Astrocyte (in vitro differentiated cells and primary cell): ENCODE data around the gene SPARCL1. TPM values are rescaled to one million over a fixed set of nuclear protein-coding genes. Genes with fewer than 3 reads are reported as not detected.

Experiments used
- DNase-seq: peaks from one replicate; pipeline ENCODE4 v3.0.0-alpha.2; 2010; ENCODE audit warnings: low read depth
- FAIRE-seq: peaks from 2 replicates; lab custom pipeline; 2011; peaks lifted over from hg19 to GRCh38; lab: Jason Lieb, UNC
- H2AFZ ChIP-seq: 2 replicates; pipeline ENCODE4 v1.6.0; 2012; ENCODE audit warnings: low read depth, low read length, inconsistent platforms
- H3K27ac ChIP-seq: 2 replicates; pipeline ENCODE4 v1.5.1; 2011; ENCODE audit warnings: low read depth, low read length, inconsistent platforms
- H3K27me3 ChIP-seq: 2 replicates; pipeline ENCODE4 v1.6.0; 2011; ENCODE audit warnings: low read length, inconsistent platforms; ENCODE audit not compliant: insufficient read depth
- H3K36me3 ChIP-seq: 2 replicates; pipeline ENCODE4 v1.5.1; 2011; ENCODE audit warnings: low read length, inconsistent platforms; ENCODE audit not compliant: insufficient read depth
- H3K4me1 ChIP-seq: 2 replicates; pipeline ENCODE4 v1.5.1; 2011; ENCODE audit warnings: low read length, inconsistent platforms; ENCODE audit not compliant: insufficient read depth
- H3K4me2 ChIP-seq: 2 replicates; pipeline ENCODE4 v1.6.0; 2012; ENCODE audit warnings: low read length, inconsistent platforms
- H3K4me3 ChIP-seq: 2 replicates; pipeline ENCODE4 v1.5.1; 2011; ENCODE audit warnings: low read depth, mild to moderate bottlenecking, low read length, inconsistent platforms; ENCODE audit not compliant: insufficient read depth
- H3K79me2 ChIP-seq: 2 replicates; pipeline ENCODE4 v1.6.0; 2012; ENCODE audit warnings: mild to moderate bottlenecking, low read length, inconsistent platforms; ENCODE audit not compliant: insufficient read depth
- H3K9ac ChIP-seq: 2 replicates; pipeline ENCODE4 v1.6.0; 2012; ENCODE audit warnings: mild to moderate bottlenecking, low read length, inconsistent platforms
- H3K9me3 ChIP-seq: 2 replicates; pipeline ENCODE4 v1.5.1; 2012; ENCODE audit warnings: low read depth, mild to moderate bottlenecking, low read length, inconsistent platforms; ENCODE audit not compliant: insufficient read depth
- H4K20me1 ChIP-seq: 2 replicates; pipeline ENCODE4 v1.6.0; 2012; ENCODE audit warnings: low read length, inconsistent platforms; ENCODE audit not compliant: insufficient read depth
- H3K27ac Mint-ChIP-seq: one replicate; pipeline ENCODE4 v1.8.0; 2021; ENCODE audit warnings: mild to moderate bottlenecking, mixed read lengths; ENCODE audit not compliant: unreplicated experiment
- H3K27me3 Mint-ChIP-seq: one replicate; pipeline ENCODE4 v1.8.0; 2021; ENCODE audit warnings: low read depth, mixed read lengths; ENCODE audit not compliant: unreplicated experiment
- H3K36me3 Mint-ChIP-seq: one replicate; pipeline ENCODE4 v1.8.0; 2021; ENCODE audit warnings: low read depth, mixed read lengths; ENCODE audit not compliant: unreplicated experiment
- H3K4me1 Mint-ChIP-seq: one replicate; pipeline ENCODE4 v1.8.0; 2021; ENCODE audit warnings: low read depth, mixed read lengths; ENCODE audit not compliant: unreplicated experiment
- H3K4me3 Mint-ChIP-seq: one replicate; pipeline ENCODE4 v1.8.0; 2021; ENCODE audit warnings: mild to moderate bottlenecking, moderate library complexity, mixed read lengths; ENCODE audit not compliant: unreplicated experiment
- H3K9me3 Mint-ChIP-seq: one replicate; pipeline ENCODE4 v1.8.0; 2021; ENCODE audit warnings: mild to moderate bottlenecking, mixed read lengths; ENCODE audit not compliant: unreplicated experiment
- EZH2 ChIP-seq: IDR thresholded peaks from 2 replicates; pipeline ENCODE4 v1.6.1; 2012; ENCODE audit warnings: mild to moderate bottlenecking, low read length, inconsistent platforms; ENCODE audit not compliant: insufficient read depth
- total RNA-seq: library from RNA; stranded (reverse); gene quantifications from 2 replicates; pipeline ENCODE4 v1.2.1, GENCODE V29; 2021
- TF ChIP-seq, protein P1 (sequence below): IDR thresholded peaks from 2 replicates; pipeline ENCODE4 v1.5.1; 2011; ENCODE audit warnings: low read depth, mild to moderate bottlenecking, inconsistent platforms, low read length, moderate library complexity; ENCODE audit not compliant: insufficient read depth

SPARCL1 gene
- total RNA-seq, 1 donor from 2014 or later = 0.25 TPM

DNA sequence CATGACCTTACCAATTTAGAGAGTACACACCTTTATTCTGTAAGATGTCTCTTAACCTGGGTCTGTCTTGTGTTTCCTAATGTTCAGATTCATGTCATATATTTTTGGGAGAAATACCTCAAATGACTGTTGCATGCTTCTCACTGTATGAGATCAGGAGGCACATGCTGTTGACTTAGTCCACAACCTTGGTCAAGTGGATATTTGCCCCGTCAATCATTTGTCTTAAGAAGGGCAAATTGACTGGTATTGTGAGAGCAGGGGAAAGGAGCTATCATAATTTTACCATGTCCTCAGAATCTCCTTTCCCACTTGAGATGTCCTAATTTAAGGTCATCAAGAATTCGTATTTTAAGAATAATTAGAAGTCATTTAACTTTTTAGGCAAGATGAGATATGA, 95.8 kb downstream of the SPARCL1 start:
- H2AFZ ChIP-seq = no peak overlapping the region
- no peak for DNase-seq
- Mint-ChIP-seq H3K4me1 (no peaks in the 10 kb centered on the region), H3K4me3 (no peak overlapping the region), H3K27ac (no peak overlapping the region), H3K36me3 (peaks cover 7% of the 10 kb centered on the region), H3K9me3 (no peaks in the 10 kb centered on the region), H3K27me3 (no peaks in the 10 kb centered on the region)
- no peak for FAIRE-seq
- no peaks in the 10 kb centered on the region for H3K27me3 ChIP-seq
- H3K4me3 ChIP-seq = no peak overlapping the region
- peaks cover 71% of the 10 kb centered on the region for H3K79me2 ChIP-seq
- no peaks in the 10 kb centered on the region for H3K4me1 ChIP-seq
- no peak overlapping the region for H3K27ac ChIP-seq
- no peaks in the 10 kb centered on the region for H3K9me3 ChIP-seq
- no peak overlapping the region for H3K9ac ChIP-seq
- H4K20me1 ChIP-seq = peaks cover 33% of the 10 kb centered on the region
- H3K4me2 ChIP-seq = no peak overlapping the region
- peaks cover 3% of the 10 kb centered on the region for H3K36me3 ChIP-seq
- TF ChIP-seq EZH2 = no peak
- TF ChIP-seq, protein P1, sequence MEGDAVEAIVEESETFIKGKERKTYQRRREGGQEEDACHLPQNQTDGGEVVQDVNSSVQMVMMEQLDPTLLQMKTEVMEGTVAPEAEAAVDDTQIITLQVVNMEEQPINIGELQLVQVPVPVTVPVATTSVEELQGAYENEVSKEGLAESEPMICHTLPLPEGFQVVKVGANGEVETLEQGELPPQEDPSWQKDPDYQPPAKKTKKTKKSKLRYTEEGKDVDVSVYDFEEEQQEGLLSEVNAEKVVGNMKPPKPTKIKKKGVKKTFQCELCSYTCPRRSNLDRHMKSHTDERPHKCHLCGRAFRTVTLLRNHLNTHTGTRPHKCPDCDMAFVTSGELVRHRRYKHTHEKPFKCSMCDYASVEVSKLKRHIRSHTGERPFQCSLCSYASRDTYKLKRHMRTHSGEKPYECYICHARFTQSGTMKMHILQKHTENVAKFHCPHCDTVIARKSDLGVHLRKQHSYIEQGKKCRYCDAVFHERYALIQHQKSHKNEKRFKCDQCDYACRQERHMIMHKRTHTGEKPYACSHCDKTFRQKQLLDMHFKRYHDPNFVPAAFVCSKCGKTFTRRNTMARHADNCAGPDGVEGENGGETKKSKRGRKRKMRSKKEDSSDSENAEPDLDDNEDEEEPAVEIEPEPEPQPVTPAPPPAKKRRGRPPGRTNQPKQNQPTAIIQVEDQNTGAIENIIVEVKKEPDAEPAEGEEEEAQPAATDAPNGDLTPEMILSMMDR = no peak

DNA sequence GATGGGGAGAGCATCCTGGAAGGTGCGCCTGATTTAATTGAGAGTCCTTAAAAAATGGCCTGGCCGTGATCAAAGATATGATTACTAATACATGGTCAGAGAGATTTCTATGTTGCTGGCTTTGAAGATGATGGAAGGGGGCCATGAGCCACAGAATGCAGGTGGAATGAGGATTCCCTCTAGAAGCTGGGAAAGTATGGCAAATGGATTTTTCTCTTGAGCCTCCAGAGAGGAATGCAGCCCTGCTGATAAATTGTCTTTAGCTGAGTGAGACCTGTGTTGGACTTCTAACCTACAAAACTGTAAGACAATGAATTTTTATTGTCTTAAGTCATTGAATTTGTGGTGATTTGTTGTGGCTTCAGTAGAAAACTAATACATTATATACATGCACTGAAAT, 99.1 kb downstream of the SPARCL1 start:
- peak; percentile 38 for DNase-seq
- Histone ChIP-seq H3K79me2 (peaks cover 84% of the 10 kb centered on the region), H3K9ac (no peak overlapping the region), H3K4me3 (no peak overlapping the region), H2AFZ (no peak overlapping the region), H3K36me3 (no peaks in the 10 kb centered on the region), H3K27me3 (no peaks in the 10 kb centered on the region), H4K20me1 (peaks cover 33% of the 10 kb centered on the region), H3K27ac (no peak overlapping the region), H3K4me2 (no peak overlapping the region), H3K9me3 (no peaks in the 10 kb centered on the region), H3K4me1 (peaks cover 4% of the 10 kb centered on the region)
- Mint-ChIP-seq H3K4me3 (no peak overlapping the region), H3K9me3 (no peaks in the 10 kb centered on the region), H3K27ac (no peak overlapping the region), H3K27me3 (no peaks in the 10 kb centered on the region), H3K4me1 (peaks cover 2% of the 10 kb centered on the region), H3K36me3 (peaks cover 5% of the 10 kb centered on the region)
- FAIRE-seq = no peak
- TF ChIP-seq EZH2 = no peak
- TF ChIP-seq, protein P1 = no peak

DNA sequence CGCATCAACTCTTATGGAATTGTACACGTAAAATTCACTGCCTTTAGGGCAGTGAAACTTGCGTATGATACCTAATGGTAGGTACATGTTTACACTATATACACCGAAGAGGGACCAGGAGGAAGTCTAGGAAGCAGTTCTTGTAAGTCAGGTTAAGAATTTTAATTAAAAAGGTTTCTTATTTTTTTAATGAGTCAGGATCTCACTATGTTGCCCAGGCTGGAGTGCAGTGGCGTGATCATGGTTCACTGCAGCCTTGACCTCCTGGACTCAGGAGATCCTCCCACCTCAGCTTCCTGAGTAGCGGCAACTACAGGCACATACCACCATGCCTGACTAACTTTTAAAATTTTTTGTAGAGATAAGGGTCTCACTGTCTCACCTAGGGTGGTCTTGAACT, 100.2 kb downstream of the SPARCL1 start:
- Mint-ChIP-seq H3K4me3 (no peak overlapping the region), H3K36me3 (peaks cover 5% of the 10 kb centered on the region), H3K4me1 (peaks cover 10% of the 10 kb centered on the region), H3K27me3 (no peaks in the 10 kb centered on the region), H3K27ac (no peak overlapping the region), H3K9me3 (no peaks in the 10 kb centered on the region)
- peaks cover 14% of the 10 kb centered on the region for H3K4me1 ChIP-seq
- H3K36me3 ChIP-seq = no peaks in the 10 kb centered on the region
- FAIRE-seq (no peak), DNase-seq (no peak)
- H3K79me2 ChIP-seq = peaks cover 88% of the 10 kb centered on the region
- H3K27me3 ChIP-seq = no peaks in the 10 kb centered on the region
- no peak for TF ChIP-seq EZH2
- TF ChIP-seq, protein P1 = no peak
- H2AFZ ChIP-seq = no peak overlapping the region
- H3K4me2 ChIP-seq = no peak overlapping the region
- H3K27ac ChIP-seq = no peak overlapping the region
- H3K9me3 ChIP-seq = no peaks in the 10 kb centered on the region
- H4K20me1 ChIP-seq = peaks cover 33% of the 10 kb centered on the region
- no peak overlapping the region for H3K9ac ChIP-seq
- no peak overlapping the region for H3K4me3 ChIP-seq
